CD8-positive, alpha-beta memory T cell (primary cell): ENCODE results near the gene LRP1B. TPM values are rescaled to one million over a fixed set of nuclear protein-coding genes. Genes with fewer than 3 reads are reported as not detected.

Experiments used
- CTCF ChIA-PET: fragments of 350-600 bp; sonication (Branson Sonifier 250); formaldehyde crosslinking; loops from one replicate; lab custom pipeline; 2021; ENCODE audit warnings: antibody characterized with exemption; lab: Charles Lee
- POLR2A ChIA-PET: fragments of 350-600 bp; sonication (Branson Sonifier 250); formaldehyde crosslinking; loops from one replicate; lab custom pipeline; 2021; ENCODE audit warnings: antibody characterized with exemption; lab: Charles Lee
- DNase-seq, 5 donors: peaks; one replicate each; pipeline versions ENCODE4 v3.0.0 to v3.0.0-alpha.2; 2020 to 2022; ENCODE audit warnings: mixed read lengths in 1 of 5
- H3K27ac ChIP-seq: one replicate; pipeline ENCODE4 v1.7.0; 2013; ENCODE audit warnings: low read depth, mild to moderate bottlenecking, low read length, moderate library complexity
- H3K27me3 ChIP-seq: 2 replicates; pipeline ENCODE4 v1.7.0; 2013; ENCODE audit warnings: low read length, mild to moderate bottlenecking; ENCODE audit not compliant: insufficient read depth, poor library complexity, severe bottlenecking
- H3K36me3 ChIP-seq: 2 replicates; pipeline ENCODE4 v1.7.0; 2013; ENCODE audit warnings: mild to moderate bottlenecking, low read length, moderate library complexity; ENCODE audit not compliant: insufficient read depth
- H3K4me1 ChIP-seq: 2 replicates; pipeline ENCODE4 v1.7.0; 2013; ENCODE audit warnings: mild to moderate bottlenecking, low read length, moderate library complexity; ENCODE audit not compliant: insufficient read depth
- H3K4me3 ChIP-seq: 2 replicates; pipeline ENCODE4 v1.7.0; 2013; ENCODE audit warnings: mild to moderate bottlenecking, low read length
- H3K9me3 ChIP-seq: 2 replicates; pipeline ENCODE4 v1.7.0; 2013; ENCODE audit warnings: mild to moderate bottlenecking, low read length
- H3K27ac Mint-ChIP-seq, 8 donors: one replicate each; pipeline ENCODE4 v1.8.0; 2020 to 2021; ENCODE audit warnings: mixed read lengths in 8 of 8, mild to moderate bottlenecking in 6 of 8, inconsistent platforms in 3 of 8, moderate library complexity in 3 of 8
- H3K27me3 Mint-ChIP-seq, 2 donors: one replicate each; pipeline ENCODE4 v1.8.0; 2020 to 2021; ENCODE audit warnings: mixed read lengths in 2 of 2, mild to moderate bottlenecking in 1 of 2, moderate library complexity in 1 of 2
- H3K36me3 Mint-ChIP-seq, 3 donors: one replicate each; pipeline ENCODE4 v1.8.0; 2020 to 2021; ENCODE audit warnings: mixed read lengths in 3 of 3, inconsistent platforms in 1 of 3, mild to moderate bottlenecking in 1 of 3
- H3K4me1 Mint-ChIP-seq, 3 donors: one replicate each; pipeline ENCODE4 v1.8.0; 2020 to 2021; ENCODE audit warnings: mixed read lengths in 3 of 3, inconsistent platforms in 1 of 3, mild to moderate bottlenecking in 1 of 3
- H3K4me3 Mint-ChIP-seq, 7 donors: one replicate each; pipeline ENCODE4 v1.8.0; 2020 to 2021; ENCODE audit warnings: mixed read lengths in 7 of 7, mild to moderate bottlenecking in 6 of 7, moderate library complexity in 4 of 7, inconsistent platforms in 2 of 7
- H3K9me3 Mint-ChIP-seq, 5 donors: one replicate each; pipeline ENCODE4 v1.8.0; 2020 to 2022; ENCODE audit warnings: mixed read lengths in 5 of 5, mild to moderate bottlenecking in 3 of 5, moderate library complexity in 2 of 5, inconsistent platforms in 1 of 5
- polyA plus RNA-seq: library from polyadenylated mRNA; unstranded; fragments of 300-500 nt; fragmentation: Illumina TruSeq; gene quantifications from one replicate; pipeline ENCODE4 v1.2.3, GENCODE V29; 2021
- total RNA-seq, 2 experiments: library from RNA; stranded (reverse); gene quantifications; one replicate each; pipeline ENCODE4 v1.2.3, GENCODE V29; 2021

The LRP1B gene
- total and polyA plus RNA-seq, 3 experiments from 2014 or later, result not detected

GRCh38 chr2:142075826-142076225, 55.0 kb downstream of the LRP1B start:
- peaks cover 0 to 37% (median 2%) of the 10 kb centered on the region in 5 donors for H3K9me3 Mint-ChIP-seq
- POLR2A ChIA-PET, result no interaction called here
- Histone ChIP-seq H3K4me3 (no peak overlapping the region), H3K27ac (no peak overlapping the region), H3K9me3 (no peaks in the 10 kb centered on the region), H3K27me3 (no peaks in the 10 kb centered on the region), H3K36me3 (no peaks in the 10 kb centered on the region), H3K4me1 (no peaks in the 10 kb centered on the region)
- DNase-seq, result no peak
- H3K27ac Mint-ChIP-seq, result no peak overlapping the region
- no peaks in the 10 kb centered on the region for H3K27me3 Mint-ChIP-seq
- CTCF ChIA-PET, result no interaction called here
- no peaks in the 10 kb centered on the region for H3K36me3 Mint-ChIP-seq
- H3K4me1 Mint-ChIP-seq, result no peaks in the 10 kb centered on the region
- H3K4me3 Mint-ChIP-seq, result no peak overlapping the region

- H3K27me3 Mint-ChIP-seq, result no peaks in the 10 kb centered on the region
- Histone ChIP-seq H3K27ac (no peak overlapping the region), H3K4me3 (no peak overlapping the region), H3K27me3 (no peaks in the 10 kb centered on the region), H3K4me1 (no peaks in the 10 kb centered on the region), H3K9me3 (no peaks in the 10 kb centered on the region), H3K36me3 (no peaks in the 10 kb centered on the region)
- POLR2A ChIA-PET, result no interaction called here
- no peak overlapping the region for H3K27ac Mint-ChIP-seq
- no peak overlapping the region for H3K4me3 Mint-ChIP-seq
- H3K36me3 Mint-ChIP-seq, result no peaks in the 10 kb centered on the region
- CTCF ChIA-PET, result no interaction called here
- peaks cover 2 to 10% (median 4%) of the 10 kb centered on the region in 5 donors for H3K9me3 Mint-ChIP-seq
- no peaks in the 10 kb centered on the region for H3K4me1 Mint-ChIP-seq
- no peak for DNase-seq
These were observed 61.4 kb downstream of the LRP1B start for GRCh38 chr2:142069251-142069888.

- Mint-ChIP-seq H3K36me3 (no peaks in the 10 kb centered on the region), H3K4me3 (no peak overlapping the region), H3K4me1 (no peaks in the 10 kb centered on the region), H3K9me3 (peaks cover 0 to 14% (median 2%) of the 10 kb centered on the region in 5 donors), H3K27me3 (no peaks in the 10 kb centered on the region), H3K27ac (no peak overlapping the region)
- H3K9me3 ChIP-seq, result no peaks in the 10 kb centered on the region
- POLR2A ChIA-PET, result no interaction called here
- CTCF ChIA-PET, result no interaction called here
- H3K36me3 ChIP-seq, result no peaks in the 10 kb centered on the region
- H3K27ac ChIP-seq, result no peak overlapping the region
- no peak overlapping the region for H3K4me3 ChIP-seq
- no peak for DNase-seq
- H3K27me3 ChIP-seq, result no peaks in the 10 kb centered on the region
- H3K4me1 ChIP-seq, result no peaks in the 10 kb centered on the region
These were observed 65.1 kb downstream of the LRP1B start for GRCh38 chr2:142065700-142066099.

GRCh38 chr2:142065156-142065555, 65.7 kb downstream of the LRP1B start:
- no peaks in the 10 kb centered on the region for H3K36me3 ChIP-seq
- H3K9me3 Mint-ChIP-seq, result peaks cover 0 to 17% (median 2%) of the 10 kb centered on the region in 5 donors
- H3K27ac ChIP-seq, result no peak overlapping the region

DNA sequence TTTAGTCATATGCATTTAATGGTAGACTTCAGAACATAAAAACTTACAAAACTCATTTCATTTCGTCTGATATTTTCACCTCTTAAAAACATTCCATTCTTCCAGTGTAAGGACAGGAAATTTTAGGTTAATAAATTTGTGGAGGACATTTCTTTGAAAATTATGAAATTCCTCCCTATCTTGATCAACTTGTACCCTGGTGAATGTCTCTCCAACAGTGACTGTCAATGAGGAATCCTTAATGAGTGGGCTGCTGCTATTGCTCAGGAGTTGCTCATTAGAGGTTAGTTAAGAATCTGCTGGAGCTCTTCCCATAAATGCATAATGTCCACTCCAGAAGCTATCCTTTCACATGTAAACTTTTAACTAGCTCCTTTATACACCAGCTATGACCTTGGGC, 69.1 kb downstream of the LRP1B start:
- H3K27me3 Mint-ChIP-seq, result no peaks in the 10 kb centered on the region
- no peaks in the 10 kb centered on the region for H3K36me3 ChIP-seq
- no peaks in the 10 kb centered on the region for H3K4me1 Mint-ChIP-seq
- no peaks in the 10 kb centered on the region for H3K27me3 ChIP-seq
- H3K9me3 ChIP-seq, result no peaks in the 10 kb centered on the region
- no peak overlapping the region for H3K4me3 Mint-ChIP-seq
- H3K27ac Mint-ChIP-seq, result no peak overlapping the region
- no peaks in the 10 kb centered on the region for H3K4me1 ChIP-seq
- H3K27ac ChIP-seq, result no peak overlapping the region
- no peak overlapping the region for H3K4me3 ChIP-seq
- ChIA-PET CTCF (no interaction called here), POLR2A (no interaction called here)
- no peak for DNase-seq
- no peaks in the 10 kb centered on the region for H3K36me3 Mint-ChIP-seq
- peaks cover 0 to 34% (median 4%) of the 10 kb centered on the region in 5 donors for H3K9me3 Mint-ChIP-seq

More at GRCh38 chr2:142065156-142065555, 65.7 kb downstream of the LRP1B start:
- POLR2A ChIA-PET, result no interaction called here
- H3K4me1 ChIP-seq, result no peaks in the 10 kb centered on the region
- H3K4me3 ChIP-seq, result no peak overlapping the region
- Mint-ChIP-seq H3K27me3 (no peaks in the 10 kb centered on the region), H3K27ac (no peak overlapping the region), H3K4me1 (no peaks in the 10 kb centered on the region), H3K36me3 (no peaks in the 10 kb centered on the region), H3K4me3 (no peak overlapping the region)
- no peaks in the 10 kb centered on the region for H3K27me3 ChIP-seq
- DNase-seq, result no peak
- no peaks in the 10 kb centered on the region for H3K9me3 ChIP-seq
- CTCF ChIA-PET, result no interaction called here

- H3K4me3 ChIP-seq, result no peak overlapping the region
- Mint-ChIP-seq H3K4me3 (no peak overlapping the region), H3K27me3 (no peaks in the 10 kb centered on the region), H3K4me1 (no peaks in the 10 kb centered on the region), H3K36me3 (no peaks in the 10 kb centered on the region), H3K9me3 (peaks cover 0 to 36% (median 4%) of the 10 kb centered on the region in 5 donors), H3K27ac (no peak overlapping the region)
- H3K4me1 ChIP-seq, result no peaks in the 10 kb centered on the region
- no peak for DNase-seq
- POLR2A ChIA-PET, result no interaction called here
- no peaks in the 10 kb centered on the region for H3K9me3 ChIP-seq
- no peaks in the 10 kb centered on the region for H3K36me3 ChIP-seq
- H3K27ac ChIP-seq, result no peak overlapping the region
- CTCF ChIA-PET, result no interaction called here
- H3K27me3 ChIP-seq, result no peaks in the 10 kb centered on the region
These were observed 72.7 kb downstream of the LRP1B start for GRCh38 chr2:142058149-142058548.

DNA sequence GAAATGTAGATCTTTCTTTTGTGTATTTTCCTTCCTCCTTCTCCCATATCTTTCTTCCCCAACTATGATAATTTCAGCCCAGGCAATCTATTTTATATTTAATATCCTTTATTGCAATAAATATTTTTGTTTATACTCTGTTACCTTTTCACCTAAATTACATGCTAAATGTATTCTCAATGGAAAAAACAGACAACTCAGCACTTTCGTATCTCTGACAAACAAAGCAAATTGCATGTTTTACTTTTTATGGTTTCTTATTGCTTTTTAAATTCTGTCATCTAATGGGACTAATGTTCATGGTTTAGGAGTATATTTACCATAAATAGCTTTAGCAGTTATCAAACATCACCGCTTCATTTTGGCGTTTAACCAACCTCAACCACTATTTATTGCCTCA, 74.0 kb downstream of the LRP1B start:
- Mint-ChIP-seq H3K27ac (no peak overlapping the region), H3K9me3 (peaks cover 0 to 33% (median 5%) of the 10 kb centered on the region in 5 donors), H3K4me3 (no peak overlapping the region), H3K27me3 (no peaks in the 10 kb centered on the region), H3K36me3 (no peaks in the 10 kb centered on the region), H3K4me1 (no peaks in the 10 kb centered on the region)
- ChIA-PET POLR2A (no interaction called here), CTCF (no interaction called here)
- H3K4me1 ChIP-seq, result no peaks in the 10 kb centered on the region
- no peak for DNase-seq
- H3K36me3 ChIP-seq, result no peaks in the 10 kb centered on the region
- no peak overlapping the region for H3K4me3 ChIP-seq
- H3K27ac ChIP-seq, result no peak overlapping the region
- no peaks in the 10 kb centered on the region for H3K9me3 ChIP-seq
- H3K27me3 ChIP-seq, result no peaks in the 10 kb centered on the region

DNA sequence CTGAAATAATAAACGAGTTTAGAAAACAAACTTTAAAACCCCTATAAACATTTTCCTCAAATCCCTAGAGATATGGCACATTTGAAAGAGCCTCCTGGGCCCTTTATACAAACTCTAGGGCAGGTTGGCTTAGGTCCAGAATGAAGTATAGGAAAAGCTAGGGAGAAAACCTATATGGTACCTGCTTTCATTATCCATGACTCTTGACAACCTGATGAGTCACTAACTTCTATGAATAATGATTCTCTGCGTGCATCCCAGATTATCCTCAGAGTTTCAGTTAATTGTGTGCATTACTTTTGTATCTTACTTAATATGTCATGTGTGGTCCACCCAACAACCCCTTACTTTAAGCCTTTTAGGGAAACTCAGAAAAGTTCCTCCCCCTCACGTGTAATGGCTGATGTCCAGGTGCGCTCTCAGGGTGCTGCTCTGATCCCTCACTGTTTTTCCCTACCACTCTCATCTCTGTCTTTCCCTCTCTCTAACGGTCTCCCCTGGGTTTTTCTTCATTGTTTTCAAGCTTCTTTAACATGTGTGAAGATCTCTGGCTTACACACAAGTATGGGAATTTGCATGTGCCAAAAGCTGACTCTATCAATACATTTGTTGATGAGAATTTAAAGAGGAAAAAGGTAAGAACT, 78.5 kb downstream of the LRP1B start:
- no peaks in the 10 kb centered on the region for H3K36me3 Mint-ChIP-seq
- H3K4me1 Mint-ChIP-seq, result no peaks in the 10 kb centered on the region
- H3K9me3 Mint-ChIP-seq, result peaks cover 0 to 19% (median 4%) of the 10 kb centered on the region in 5 donors
- Histone ChIP-seq H3K27me3 (no peaks in the 10 kb centered on the region), H3K4me1 (no peaks in the 10 kb centered on the region), H3K9me3 (no peaks in the 10 kb centered on the region), H3K36me3 (no peaks in the 10 kb centered on the region), H3K27ac (no peak overlapping the region), H3K4me3 (no peak overlapping the region)
- no peaks in the 10 kb centered on the region for H3K27me3 Mint-ChIP-seq
- H3K27ac Mint-ChIP-seq, result no peak overlapping the region
- POLR2A ChIA-PET, result no interaction called here
- no peak overlapping the region for H3K4me3 Mint-ChIP-seq
- no peak for DNase-seq
- CTCF ChIA-PET, result no interaction called here
